ENCODE results near the gene C3orf85. TPM values are rescaled to one million over a fixed set of nuclear protein-coding genes. Genes with fewer than 3 reads are reported as not detected.

The C3orf85 gene
- total and polyA plus RNA-seq, 8 donors: 0.55 TPM; not detected in 7

GRCh38 chr3:109149078-109149477 lies 12.6 kb downstream of the C3orf85 start:
- DNase-seq: no peak
- no peaks in the 10 kb centered on the region for H3K4me1 ChIP-seq
- 87 to 97% (median 95%) methylated on average over 2 of the region's 2 CpGs for WGBS, 5 donors
- peaks cover 0 to 5% (median 4%) of the 10 kb centered on the region in 4 donors for H3K9me3 ChIP-seq
- H3K36me3 ChIP-seq: no peaks in the 10 kb centered on the region
- no peaks in the 10 kb centered on the region for H3K27me3 ChIP-seq
- H3K4me3 ChIP-seq: no peak overlapping the region
- intact Hi-C loops (cut with DNase I; ENCODE audit: low total_unique reads): no loop called here
- TF ChIP-seq CTCF (IDR thresholded peaks at IDR 0.05) (no peak), POLR2A (IDR thresholded peaks at IDR 0.05) (no peak), POLR2AphosphoS5 (IDR thresholded peaks at IDR 0.05) (no peak)
- H3K27ac ChIP-seq: no peak overlapping the region

- no peaks in the 10 kb centered on the region for H3K4me1 ChIP-seq
- no peak overlapping the region for H3K4me3 ChIP-seq
- WGBS, 5 donors: 45 to 78% (median 67%) methylated on average over 4 of the region's 4 CpGs
- DNase-seq: no peak
- H3K27ac ChIP-seq: no peak overlapping the region
- H3K36me3 ChIP-seq: no peaks in the 10 kb centered on the region
- H3K9me3 ChIP-seq: no peaks in the 10 kb centered on the region
- TF ChIP-seq POLR2A (IDR thresholded peaks at IDR 0.05): no peak
- TF ChIP-seq CTCF (IDR thresholded peaks at IDR 0.05): no peak
- no peak for TF ChIP-seq POLR2AphosphoS5 (IDR thresholded peaks at IDR 0.05)
- TF ChIP-seq EP300 (IDR thresholded peaks at IDR 0.05): no peak
- H3K27me3 ChIP-seq: no peaks in the 10 kb centered on the region
- intact Hi-C loops (cut with DNase I; ENCODE audit: low total_unique reads): no loop called here
Observed at GRCh38 chr3:109152320-109152719, 15.8 kb downstream of the C3orf85 start.

GRCh38 chr3:109154979-109155378 lies 18.5 kb downstream of the C3orf85 start:
- TF ChIP-seq EP300 (IDR thresholded peaks at IDR 0.05) (no peak), POLR2A (IDR thresholded peaks at IDR 0.05) (no peak), POLR2AphosphoS5 (IDR thresholded peaks at IDR 0.05) (no peak), CTCF (IDR thresholded peaks at IDR 0.05) (no peak)
- Histone ChIP-seq H3K27me3 (no peaks in the 10 kb centered on the region), H3K36me3 (no peaks in the 10 kb centered on the region), H3K4me3 (no peak overlapping the region), H3K27ac (no peak overlapping the region), H3K9me3 (peaks cover 0 to 6% (median 0%) of the 10 kb centered on the region in 4 donors), H3K4me1 (no peaks in the 10 kb centered on the region)
- intact Hi-C loops (cut with DNase I; ENCODE audit: low total_unique reads): no loop called here
- 48 to 73% (median 69%) methylated on average over 2 of the region's 2 CpGs for WGBS, 5 donors
- DNase-seq: no peak

- no peak overlapping the region for H3K4me3 ChIP-seq
- 20 to 39% (median 27%) methylated on average over 1 of the region's 1 CpG for WGBS, 5 donors
- no peak for DNase-seq
- TF ChIP-seq CTCF (IDR thresholded peaks at IDR 0.05): no peak
- no peak for TF ChIP-seq POLR2A (IDR thresholded peaks at IDR 0.05)
- no peak for TF ChIP-seq EP300 (IDR thresholded peaks at IDR 0.05)
- no peak for TF ChIP-seq POLR2AphosphoS5 (IDR thresholded peaks at IDR 0.05)
- H3K36me3 ChIP-seq: no peaks in the 10 kb centered on the region
- no peak overlapping the region for H3K27ac ChIP-seq
- peaks cover 0 to 6% (median 0%) of the 10 kb centered on the region in 4 donors for H3K9me3 ChIP-seq
- no peaks in the 10 kb centered on the region for H3K4me1 ChIP-seq
- intact Hi-C loops (cut with DNase I; ENCODE audit: low total_unique reads): no loop called here
- H3K27me3 ChIP-seq: no peaks in the 10 kb centered on the region
Observed at GRCh38 chr3:109155828-109156227, 19.3 kb downstream of the C3orf85 start.
